Measurements from ENCODE around the gene ATP8A2.
"Not testable (repeated sequence)": the region's sequence is repeated elsewhere in the genome, so short reads cannot be mapped to it uniquely, and the experiment has no call there.

ATP8A2 gene

DNA sequence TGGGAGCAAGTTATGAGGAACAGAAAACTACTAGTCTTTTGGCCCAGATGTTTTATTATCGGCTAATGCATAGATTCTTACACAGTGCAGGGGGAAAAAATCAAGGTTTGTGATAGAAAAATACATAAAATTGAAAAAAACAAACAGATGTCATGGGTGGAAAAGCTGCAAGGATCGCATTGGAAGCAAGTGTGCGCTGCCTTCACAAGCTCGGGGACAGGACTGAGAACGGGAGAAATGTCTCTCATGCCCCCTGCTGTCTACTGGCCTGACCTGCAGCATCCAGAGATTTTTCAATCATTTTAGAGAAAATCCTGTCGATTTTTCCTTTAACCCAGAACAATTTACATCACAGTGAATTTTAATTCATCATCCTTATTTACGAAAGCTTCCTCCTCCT lies 700.6 kb downstream of the ATP8A2 start:
- not testable (repeated sequence) for DNase-seq (ENCODE audit: low spot score)

DNA sequence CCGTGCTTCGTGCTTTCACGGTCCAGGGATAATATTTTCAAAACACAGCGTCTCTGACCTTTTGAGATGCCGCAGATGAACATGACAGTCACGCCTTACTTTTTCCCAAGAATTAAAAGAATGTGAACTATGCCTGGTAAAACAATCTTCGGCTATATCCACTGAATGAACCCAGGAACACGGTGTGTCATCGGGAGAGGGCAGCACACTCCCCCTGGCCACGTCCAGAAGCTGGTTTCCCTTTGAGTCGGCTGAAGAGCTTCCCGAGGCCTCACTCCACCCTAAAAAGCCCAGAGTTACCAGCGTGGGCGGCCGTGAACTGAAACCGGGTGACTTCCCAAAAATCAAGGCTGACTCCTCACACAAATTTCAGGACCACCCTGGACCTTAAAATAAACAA lies 702.9 kb downstream of the ATP8A2 start:
- DNase-seq (ENCODE audit: low spot score) = no peak

All from pons (tissue), 1 donor.